SK-N-MC (cell line): ENCODE data around the gene NOTUM.

Source experiments
- DNase-seq: peaks from one replicate; pipeline ENCODE4 v3.0.0-alpha.2; 2011; ENCODE audit warnings: low read depth, low spot score
- H3K27ac ChIP-seq: fragments of 200-600 bp; sonication (generic); 2 replicates; pipeline ENCODE4 v1.5.1; 2016; ENCODE audit warnings: mixed run types
- H3K36me3 ChIP-seq: fragments of 200-600 bp; sonication (generic); 2 replicates; pipeline ENCODE4 v1.6.1; 2017; ENCODE audit warnings: antibody characterized with exemption, low read length, mixed read lengths; ENCODE audit not compliant: insufficient read depth
- H3K4me3 ChIP-seq: fragments of 200-600 bp; sonication (generic); 2 replicates; pipeline ENCODE4 v1.5.1; 2016
- H3K9ac ChIP-seq: fragments of 200-600 bp; sonication (generic); 2 replicates; pipeline ENCODE4 v1.8.0; 2017; ENCODE audit warnings: mixed run types, mixed read lengths; ENCODE audit not compliant: insufficient read length
- H3K9me3 ChIP-seq: fragments of 200-600 bp; sonication (generic); 2 replicates; pipeline ENCODE4 v1.6.1; 2017; ENCODE audit warnings: low read depth, mild to moderate bottlenecking, antibody characterized with exemption, low read length, moderate library complexity, mixed read lengths
- EZH2 ChIP-seq: fragments of 200-600 bp; sonication (generic); IDR thresholded peaks from one replicate; pipeline ENCODE4 v1.6.1; 2017; ENCODE audit warnings: antibody characterized with exemption
- FOXP2 ChIP-seq: optimal IDR thresholded peaks from 2 replicates; pipeline ENCODE3; 2011; ENCODE audit warnings: mild to moderate bottlenecking, moderate library complexity; ENCODE audit not compliant: insufficient read depth; ENCODE audit errors: extremely low read length, control extremely low read depth
- POLR2AphosphoS5 ChIP-seq: IDR thresholded peaks from 2 replicates; pipeline ENCODE4 v1.6.1; 2012; ENCODE audit warnings: mild to moderate bottlenecking, low read depth, low read length, borderline replicate concordance

Gene NOTUM

DNA sequence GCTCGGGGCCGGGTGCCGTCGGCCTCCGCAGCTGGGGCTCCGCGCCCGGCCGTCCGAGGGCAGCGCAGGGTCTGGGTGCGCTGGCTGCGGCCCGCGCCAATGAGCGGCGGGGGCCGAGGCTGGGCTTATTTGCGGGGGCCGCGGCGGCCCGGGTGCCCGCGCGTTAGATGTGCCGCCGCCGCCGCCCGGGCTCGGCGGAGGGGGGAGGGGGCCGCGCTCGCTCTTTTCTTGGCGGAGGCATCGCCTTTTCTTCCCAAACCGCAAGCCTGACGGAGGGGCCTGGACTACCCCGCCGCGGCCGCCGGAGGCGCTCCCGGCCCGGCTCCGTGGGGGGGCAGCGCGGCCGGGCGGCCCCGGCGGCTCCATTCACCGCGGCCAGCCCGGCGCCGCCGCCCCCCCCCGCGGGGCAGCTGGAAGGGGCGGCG, at the start of gene NOTUM:
Gene NOTUM (minus strand): TSS at position 101 of the 425 bp plus-strand sequence. CDS start 278 bp downstream, outside the sequence.
- Histone ChIP-seq H3K9ac (peak within 1 kb of the TSS; percentile 26), H3K4me3 (peak within 1 kb of the TSS; percentile 75), H3K36me3 (no peaks in the 10 kb centered on the region), H3K27ac (no peak within 1 kb of the TSS), H3K9me3 (no peaks in the 10 kb centered on the region)
- DNase-seq: no peak
- TF ChIP-seq FOXP2 (no peak), EZH2 (no peak), POLR2AphosphoS5 (no peak)

DNA sequence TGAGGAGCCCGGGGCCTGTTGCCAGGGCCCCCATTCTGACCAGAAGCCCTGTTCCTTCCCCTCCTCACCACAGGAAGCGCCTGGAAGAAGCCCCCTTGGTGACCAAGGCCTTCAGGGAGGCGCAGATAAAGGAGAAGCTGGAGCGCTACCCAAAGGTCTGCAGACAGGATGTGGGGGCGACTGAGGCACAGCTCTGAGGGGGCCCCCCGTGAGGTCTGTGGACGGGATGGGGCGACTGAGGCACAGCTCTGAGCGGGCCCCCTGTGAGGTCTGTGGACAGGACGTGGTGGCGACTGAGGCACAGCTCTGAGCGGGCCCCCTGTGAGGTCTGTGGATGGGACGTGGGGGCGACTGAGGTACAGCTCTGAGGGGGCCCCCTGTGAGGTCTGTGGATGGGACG, 48.4 kb upstream of the NOTUM start:
- H3K27ac ChIP-seq: no peak overlapping the region
- TF ChIP-seq EZH2 (no peak), POLR2AphosphoS5 (no peak), FOXP2 (no peak)
- no peak overlapping the region for H3K9ac ChIP-seq
- H3K4me3 ChIP-seq: no peak overlapping the region
- DNase-seq: no peak
- H3K36me3 ChIP-seq: no peaks in the 10 kb centered on the region
- H3K9me3 ChIP-seq: no peaks in the 10 kb centered on the region

DNA sequence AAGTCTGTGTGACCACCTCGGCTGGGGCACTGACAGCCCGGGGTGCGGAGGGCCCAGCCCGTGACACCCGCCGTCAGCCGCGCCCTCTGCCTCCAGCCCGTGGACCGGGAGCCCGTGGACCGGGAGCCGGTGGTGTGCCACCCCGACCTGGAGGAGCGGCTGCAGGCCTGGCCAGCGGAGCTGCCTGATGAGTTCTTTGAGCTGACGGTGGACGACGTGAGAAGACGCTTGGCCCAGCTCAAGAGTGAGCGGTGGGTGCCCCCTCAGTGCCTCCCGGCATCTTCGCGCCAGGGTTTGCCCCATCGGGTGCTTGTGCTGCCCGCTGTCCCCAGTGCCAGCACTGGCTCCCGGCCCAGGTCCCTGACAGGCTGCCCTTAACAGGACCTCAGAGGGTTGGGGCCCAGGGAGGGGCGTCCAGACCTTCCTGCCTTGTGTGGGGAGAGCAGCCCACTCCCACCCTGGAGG, 48.0 kb upstream of the NOTUM start:
- H3K9ac ChIP-seq: no peak overlapping the region
- no peak for DNase-seq
- TF ChIP-seq EZH2 (no peak), FOXP2 (no peak), POLR2AphosphoS5 (no peak)
- H3K9me3 ChIP-seq: no peaks in the 10 kb centered on the region
- no peaks in the 10 kb centered on the region for H3K36me3 ChIP-seq
- H3K4me3 ChIP-seq: no peak overlapping the region
- no peak overlapping the region for H3K27ac ChIP-seq

DNA sequence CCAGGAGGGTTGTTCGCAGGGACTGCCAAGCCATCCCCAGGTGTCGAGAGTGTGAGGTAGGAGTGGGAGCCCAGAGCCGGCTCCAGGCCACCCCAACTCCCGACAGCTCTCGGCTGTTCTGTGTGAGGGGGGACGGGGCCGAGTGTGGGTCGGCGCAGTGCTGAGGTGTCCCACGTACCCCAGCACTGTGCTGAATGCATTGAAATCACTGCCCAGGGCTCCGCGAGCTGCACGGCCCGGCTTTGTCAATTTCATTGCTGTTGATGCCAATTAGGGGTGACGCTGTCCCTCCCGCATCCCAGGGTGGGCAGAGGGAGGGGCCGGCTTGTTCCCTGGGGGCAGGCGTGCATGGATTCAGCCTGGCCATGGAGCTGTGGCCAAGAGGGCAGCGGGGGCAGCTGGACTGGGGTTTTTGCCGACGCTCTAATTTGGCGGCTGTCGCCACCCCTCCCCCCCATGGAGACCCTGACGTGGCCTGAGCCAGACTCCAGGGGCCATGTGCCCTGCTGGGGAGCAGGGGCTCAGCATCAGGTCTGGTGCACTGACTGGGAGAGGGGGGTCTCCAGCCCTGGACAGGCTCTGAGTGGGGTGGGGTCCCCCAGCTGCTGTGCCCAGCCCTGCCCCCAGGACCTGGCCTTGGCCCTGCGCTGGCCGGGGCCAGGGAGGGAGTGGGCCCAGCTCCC, 47.4 kb upstream of the NOTUM start:
- no peak for DNase-seq
- TF ChIP-seq POLR2AphosphoS5 (no peak), FOXP2 (no peak), EZH2 (no peak)
- no peaks in the 10 kb centered on the region for H3K9me3 ChIP-seq
- H3K36me3 ChIP-seq: no peaks in the 10 kb centered on the region
- H3K9ac ChIP-seq: no peak overlapping the region
- no peak overlapping the region for H3K4me3 ChIP-seq
- no peak overlapping the region for H3K27ac ChIP-seq

DNA sequence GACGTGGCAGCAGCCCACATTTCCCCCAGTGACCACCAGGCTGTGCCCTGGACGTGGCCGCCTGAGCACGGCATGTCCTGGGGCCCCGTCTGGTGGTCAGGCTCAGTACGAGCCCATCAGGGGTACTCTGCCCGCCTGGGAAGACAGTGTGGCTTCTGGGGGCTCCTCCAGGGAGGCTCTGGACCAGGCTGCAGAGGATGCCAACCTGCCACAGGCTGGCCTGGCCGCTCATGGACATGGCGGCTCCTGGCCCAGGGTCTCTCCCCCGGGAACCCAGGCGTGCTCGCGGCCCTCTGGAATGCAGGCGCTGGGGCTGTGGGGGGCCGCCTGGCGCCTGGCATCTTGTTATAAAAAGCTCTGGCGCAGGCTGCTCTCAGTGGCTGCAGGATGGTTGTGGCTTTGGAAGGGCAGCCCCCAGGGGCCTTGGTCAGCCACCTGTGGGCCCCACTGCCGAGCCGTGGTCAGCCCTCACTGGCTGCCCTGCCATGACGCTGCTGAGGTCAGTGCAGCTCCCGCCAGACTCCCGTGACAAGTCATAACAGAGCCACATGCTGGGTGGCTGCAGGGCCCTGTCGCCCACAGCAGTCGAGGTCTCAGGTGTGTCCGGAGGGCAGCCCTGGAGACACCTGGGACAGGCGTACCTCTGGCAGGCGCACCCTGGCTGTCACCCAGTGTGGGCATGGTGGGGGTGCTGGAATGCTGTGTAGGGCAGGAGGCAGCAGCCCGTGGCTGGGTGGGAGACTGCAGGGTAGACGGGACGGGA, 46.7 kb upstream of the NOTUM start:
- Histone ChIP-seq H3K9ac (no peak overlapping the region), H3K27ac (no peak overlapping the region), H3K9me3 (no peaks in the 10 kb centered on the region), H3K36me3 (no peaks in the 10 kb centered on the region), H3K4me3 (no peak overlapping the region)
- no peak for TF ChIP-seq FOXP2
- TF ChIP-seq POLR2AphosphoS5: no peak
- TF ChIP-seq EZH2: no peak
- no peak for DNase-seq

DNA sequence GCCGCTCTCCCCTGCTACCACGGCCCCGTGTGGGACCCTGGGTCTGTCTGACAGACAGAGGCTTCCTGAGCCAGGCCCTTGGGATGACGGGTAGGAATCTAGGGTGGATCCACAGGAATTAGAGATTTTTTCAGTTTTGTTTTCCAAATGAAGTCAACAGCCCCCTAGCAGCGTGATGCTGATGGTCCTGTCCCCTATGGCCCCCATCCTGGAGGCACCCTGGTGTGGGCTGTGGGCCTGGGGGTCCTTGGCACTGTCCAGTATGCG, 46.2 kb upstream of the NOTUM start:
- no peaks in the 10 kb centered on the region for H3K9me3 ChIP-seq
- TF ChIP-seq FOXP2 (no peak), EZH2 (no peak), POLR2AphosphoS5 (no peak)
- no peaks in the 10 kb centered on the region for H3K36me3 ChIP-seq
- no peak for DNase-seq
- no peak overlapping the region for H3K9ac ChIP-seq
- H3K4me3 ChIP-seq: no peak overlapping the region
- H3K27ac ChIP-seq: no peak overlapping the region

DNA sequence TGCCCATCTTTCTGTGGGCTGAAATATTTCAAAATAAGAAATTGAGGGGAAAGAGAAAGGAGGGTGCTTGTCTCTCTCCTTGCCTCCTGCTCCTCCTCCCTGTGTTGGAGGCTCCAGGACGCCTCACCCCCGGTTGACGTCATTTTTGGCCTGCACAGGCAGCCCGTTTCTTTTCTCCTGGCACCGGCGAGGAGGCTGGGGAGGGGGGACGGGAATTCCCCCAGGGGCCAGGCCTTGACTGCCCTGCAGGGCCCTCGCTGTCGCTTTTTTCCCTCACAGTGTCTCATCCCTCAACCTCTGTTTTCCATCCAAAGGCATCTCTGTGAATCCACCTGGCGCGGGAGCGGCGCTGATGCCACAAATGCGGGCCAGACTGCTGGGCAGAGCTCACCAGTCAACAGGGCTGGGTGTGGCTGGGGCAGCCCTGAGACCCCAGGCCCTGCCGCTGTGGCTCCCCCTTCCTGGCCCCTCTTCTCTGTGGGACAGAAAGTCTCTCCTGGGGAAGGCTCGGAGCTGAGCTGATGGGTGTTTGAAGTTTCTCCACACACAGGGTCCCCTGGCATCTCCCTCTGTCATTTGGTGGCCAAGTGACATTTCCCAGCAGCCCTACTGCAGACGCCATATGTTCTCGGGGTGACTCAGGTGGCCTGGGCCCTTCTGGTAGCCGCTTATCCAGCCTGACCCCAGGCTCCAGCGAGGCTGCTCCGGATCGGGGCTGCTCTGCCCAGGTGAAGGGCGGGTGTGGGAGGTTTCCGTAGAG, 45.7 kb upstream of the NOTUM start:
- no peak for TF ChIP-seq FOXP2
- no peak for TF ChIP-seq EZH2
- no peak for TF ChIP-seq POLR2AphosphoS5
- Histone ChIP-seq H3K36me3 (no peaks in the 10 kb centered on the region), H3K27ac (0 out of 2 replicates have a peak overlapping the region, but pooled peaks have one; percentile 25), H3K9me3 (no peaks in the 10 kb centered on the region), H3K4me3 (no peak overlapping the region), H3K9ac (no peak overlapping the region)
- no peak for DNase-seq

DNA sequence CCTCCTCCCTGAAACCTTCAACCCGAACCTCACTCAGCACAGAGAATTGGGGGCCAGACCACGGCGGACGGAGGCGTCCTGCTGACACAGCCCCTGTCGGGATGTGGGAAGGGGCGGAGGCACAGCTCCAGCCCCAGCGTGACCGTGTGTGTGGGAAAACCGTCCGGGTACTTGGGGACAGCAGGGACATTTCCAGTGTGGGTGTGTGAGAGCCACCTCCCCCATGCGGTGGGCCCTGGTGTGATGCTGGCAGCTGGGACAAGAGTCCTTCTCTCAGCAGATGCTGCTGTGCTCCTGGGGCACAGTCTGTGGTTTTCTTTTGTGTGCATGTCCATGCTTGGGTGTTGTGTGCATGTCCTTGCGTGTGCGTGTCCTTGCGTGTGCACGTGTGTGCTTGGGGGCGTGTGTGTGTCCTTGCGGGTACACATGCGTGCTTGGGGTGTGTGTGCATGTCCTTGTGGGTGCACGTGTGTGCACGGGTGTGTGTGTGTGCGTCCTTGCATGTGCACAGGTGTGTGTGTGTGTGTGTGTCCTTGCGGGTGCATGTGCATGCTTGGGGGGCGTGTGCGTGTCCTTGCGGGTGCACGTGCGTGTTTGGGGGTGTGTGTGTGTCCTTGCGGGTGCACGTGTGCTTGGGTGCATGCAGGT, 44.8 kb upstream of the NOTUM start:
- no peak overlapping the region for H3K9ac ChIP-seq
- no peak for TF ChIP-seq EZH2
- no peak for TF ChIP-seq POLR2AphosphoS5
- no peak for TF ChIP-seq FOXP2
- no peak for DNase-seq
- H3K9me3 ChIP-seq: no peaks in the 10 kb centered on the region
- no peaks in the 10 kb centered on the region for H3K36me3 ChIP-seq
- H3K4me3 ChIP-seq: no peak overlapping the region
- no peak overlapping the region for H3K27ac ChIP-seq
